Subcutaneous abdominal adipose tissue (tissue), 5 donors: ENCODE results near the gene SPRR2B.
"Not testable (repeated sequence)": the region's sequence is repeated elsewhere in the genome, so short reads cannot be mapped to it uniquely, and the experiment has no call there.

ENCODE experiments used
- H3K27ac ChIP-seq: one replicate; pipeline ENCODE4 v1.7.0; 2013; ENCODE audit warnings: low read depth, mild to moderate bottlenecking, inconsistent platforms, low read length, moderate library complexity
- H3K27me3 ChIP-seq, 5 donors: one replicate each; pipeline ENCODE4 v1.7.0; 2013; ENCODE audit warnings: low read length in 5 of 5, inconsistent platforms in 1 of 5; ENCODE audit not compliant: control insufficient read depth in 5 of 5, insufficient read depth in 4 of 5
- H3K36me3 ChIP-seq, 5 donors: one replicate each; pipeline ENCODE4 v1.7.0; 2013; ENCODE audit warnings: low read length in 5 of 5; ENCODE audit not compliant: control insufficient read depth in 5 of 5, insufficient read depth in 5 of 5
- H3K4me1 ChIP-seq, 5 donors: one replicate each; pipeline ENCODE4 v1.7.0; 2013; ENCODE audit warnings: low read length in 5 of 5, mild to moderate bottlenecking in 3 of 5, moderate library complexity in 1 of 5; ENCODE audit not compliant: control insufficient read depth in 5 of 5, insufficient read depth in 5 of 5
- H3K4me3 ChIP-seq, 5 donors: one replicate each; pipeline ENCODE4 v1.7.0; 2013; ENCODE audit warnings: low read length in 5 of 5, low read depth in 1 of 5
- H3K9ac ChIP-seq, 5 donors: one replicate each; pipeline ENCODE4 v1.7.0; 2013; ENCODE audit warnings: low read length in 5 of 5, mild to moderate bottlenecking in 4 of 5, moderate library complexity in 3 of 5
- H3K9me3 ChIP-seq, 5 donors: one replicate each; pipeline ENCODE4 v1.7.0; 2013; ENCODE audit warnings: low read length in 5 of 5; ENCODE audit not compliant: control insufficient read depth in 5 of 5
- donor health status: healthy.
- donor health status: healthy.
- donor health status: healthy.
- donor health status: healthy.
- donor health status: healthy.

The SPRR2B gene

GRCh38 chr1:153040950-153041631 is 30.3 kb downstream of the SPRR2B start, which contains the start of gene SPRR2D:
SPRR2D (minus strand) TSS chr1:153041120; CDS start chr1:153040346, 774 bp downstream.
- Histone ChIP-seq H3K4me3 (no peak within 1 kb of the TSS), H3K36me3 (no peaks in the 10 kb centered on the region), H3K4me1 (no peaks in the 10 kb centered on the region), H3K9ac (no peak within 1 kb of the TSS), H3K27me3 (peaks cover 0 to 2% (median 0%) of the 10 kb centered on the region in 5 donors), H3K9me3 (no peaks in the 10 kb centered on the region), H3K27ac (no peak within 1 kb of the TSS)

GRCh38 chr1:153035211-153035610 is 36.2 kb downstream of the SPRR2B start:
- Histone ChIP-seq H3K9ac (no peak overlapping the region), H3K4me3 (no peak overlapping the region), H3K36me3 (no peaks in the 10 kb centered on the region), H3K4me1 (no peaks in the 10 kb centered on the region), H3K27ac (no peak overlapping the region), H3K27me3 (peaks cover 0 to 2% (median 0%) of the 10 kb centered on the region in 5 donors), H3K9me3 (no peaks in the 10 kb centered on the region)

GRCh38 chr1:153032677-153033308 is 38.6 kb downstream of the SPRR2B start:
- H3K36me3 ChIP-seq, result no peaks in the 10 kb centered on the region
- peaks cover 0 to 4% (median 0%) of the 10 kb centered on the region in 5 donors for H3K27me3 ChIP-seq
- H3K27ac ChIP-seq, result no peak overlapping the region
- H3K4me3 ChIP-seq, result no peak overlapping the region
- H3K4me1 ChIP-seq, result no peaks in the 10 kb centered on the region
- no peaks in the 10 kb centered on the region for H3K9me3 ChIP-seq
- H3K9ac ChIP-seq, result no peak overlapping the region

- H3K36me3 ChIP-seq, result no peaks in the 10 kb centered on the region
- no peak overlapping the region for H3K9ac ChIP-seq
- no peaks in the 10 kb centered on the region for H3K4me1 ChIP-seq
- peaks cover 0 to 4% (median 0%) of the 10 kb centered on the region in 5 donors for H3K27me3 ChIP-seq
- H3K9me3 ChIP-seq, result no peaks in the 10 kb centered on the region
- no peak overlapping the region for H3K27ac ChIP-seq
- no peak overlapping the region for H3K4me3 ChIP-seq
Observed at GRCh38 chr1:153032073-153032472, 39.3 kb downstream of the SPRR2B start.

GRCh38 chr1:153030895-153031294 is 40.5 kb downstream of the SPRR2B start, which contains the start of gene SPRR1B:
SPRR1B (plus strand) TSS chr1:153031203; CDS start chr1:153032346, 1,143 bp downstream.
- H3K9me3 ChIP-seq, result no peaks in the 10 kb centered on the region
- H3K27me3 ChIP-seq, result peaks cover 0 to 4% (median 0%) of the 10 kb centered on the region in 5 donors
- H3K9ac ChIP-seq, result no peak within 1 kb of the TSS
- H3K27ac ChIP-seq, result no peak within 1 kb of the TSS
- H3K36me3 ChIP-seq, result no peaks in the 10 kb centered on the region
- no peak within 1 kb of the TSS for H3K4me3 ChIP-seq
- no peaks in the 10 kb centered on the region for H3K4me1 ChIP-seq

GRCh38 chr1:153028766-153029165 is 42.6 kb downstream of the SPRR2B start:
- peaks cover 0 to 4% (median 0%) of the 10 kb centered on the region in 5 donors for H3K27me3 ChIP-seq
- H3K36me3 ChIP-seq, result no peaks in the 10 kb centered on the region
- no peaks in the 10 kb centered on the region for H3K9me3 ChIP-seq
- H3K4me3 ChIP-seq, result no peak overlapping the region
- no peak overlapping the region for H3K9ac ChIP-seq
- H3K4me1 ChIP-seq, result no peaks in the 10 kb centered on the region
- no peak overlapping the region for H3K27ac ChIP-seq

- no peaks in the 10 kb centered on the region for H3K4me1 ChIP-seq
- H3K9me3 ChIP-seq, result no peaks in the 10 kb centered on the region
- H3K36me3 ChIP-seq, result no peaks in the 10 kb centered on the region
- no peak overlapping the region for H3K27ac ChIP-seq
- no peak overlapping the region for H3K4me3 ChIP-seq
- no peak overlapping the region for H3K9ac ChIP-seq
- H3K27me3 ChIP-seq, result peaks cover 0 to 4% (median 0%) of the 10 kb centered on the region in 5 donors
Observed at GRCh38 chr1:153025797-153026196, 45.6 kb downstream of the SPRR2B start.

- no peak overlapping the region for H3K4me3 ChIP-seq
- no peak overlapping the region for H3K27ac ChIP-seq
- H3K27me3 ChIP-seq, result peaks cover 0 to 4% (median 0%) of the 10 kb centered on the region in 5 donors
- no peaks in the 10 kb centered on the region for H3K9me3 ChIP-seq
- H3K36me3 ChIP-seq, result no peaks in the 10 kb centered on the region
- no peaks in the 10 kb centered on the region for H3K4me1 ChIP-seq
- no peak overlapping the region for H3K9ac ChIP-seq
Observed at GRCh38 chr1:153024413-153024812, 47.0 kb downstream of the SPRR2B start.

GRCh38 chr1:153023109-153023508 is 48.3 kb downstream of the SPRR2B start:
- Histone ChIP-seq H3K27ac (no peak overlapping the region), H3K4me1 (no peaks in the 10 kb centered on the region), H3K27me3 (peaks cover 0 to 8% (median 0%) of the 10 kb centered on the region in 5 donors), H3K36me3 (no peaks in the 10 kb centered on the region), H3K4me3 (no peak overlapping the region), H3K9me3 (peaks cover 0 to under 1% (median 0%) of the 10 kb centered on the region in 5 donors), H3K9ac (no peak overlapping the region)

GRCh38 chr1:153022340-153022739 is 49.1 kb downstream of the SPRR2B start:
- H3K4me3 ChIP-seq, H3K4me1 ChIP-seq, H3K9ac ChIP-seq, H3K27ac ChIP-seq, H3K36me3 ChIP-seq, H3K9me3 ChIP-seq, H3K27me3 ChIP-seq: not testable (repeated sequence)
